Measurements from ENCODE around the gene TGFBI.

The TGFBI gene

GRCh38 chr5:136001466-136001981 is 27.3 kb upstream of the TGFBI start:
- Histone ChIP-seq H3K27me3 (no peaks in the 10 kb centered on the region), H3K4me1 (peaks cover 0 to 4% (median 1%) of the 10 kb centered on the region in 4 donors), H3K4me3 (no peak overlapping the region), H3K36me3 (no peaks in the 10 kb centered on the region), H3K9me3 (no peaks in the 10 kb centered on the region), H3K27ac (no peak overlapping the region)
- no peak for TF ChIP-seq CTCF (IDR thresholded peaks at IDR 0.05)
- intact Hi-C loops (cut with DNase I; ENCODE audit: low total_unique reads): no loop called here
- DNase-seq: no peak

GRCh38 chr5:136004436-136004835 is 24.4 kb upstream of the TGFBI start:
- TF ChIP-seq CTCF (IDR thresholded peaks at IDR 0.05): no peak
- no peak overlapping the region for H3K4me3 ChIP-seq
- H3K27ac ChIP-seq: no peak overlapping the region
- H3K36me3 ChIP-seq: no peaks in the 10 kb centered on the region
- intact Hi-C loops (cut with DNase I; ENCODE audit: low total_unique reads): no loop called here
- H3K27me3 ChIP-seq: no peaks in the 10 kb centered on the region
- H3K4me1 ChIP-seq: no peaks in the 10 kb centered on the region
- H3K9me3 ChIP-seq: no peaks in the 10 kb centered on the region
- no peak for DNase-seq

GRCh38 chr5:136005476-136005875 is 23.3 kb upstream of the TGFBI start:
- Histone ChIP-seq H3K27ac (no peak overlapping the region), H3K36me3 (no peaks in the 10 kb centered on the region), H3K4me3 (no peak overlapping the region), H3K9me3 (no peaks in the 10 kb centered on the region), H3K4me1 (no peaks in the 10 kb centered on the region), H3K27me3 (no peaks in the 10 kb centered on the region)
- TF ChIP-seq CTCF (IDR thresholded peaks at IDR 0.05): no peak
- intact Hi-C loops (cut with DNase I; ENCODE audit: low total_unique reads): no loop called here
- DNase-seq: no peak

- no peaks in the 10 kb centered on the region for H3K9me3 ChIP-seq
- H3K4me1 ChIP-seq: no peaks in the 10 kb centered on the region
- no peaks in the 10 kb centered on the region for H3K36me3 ChIP-seq
- H3K27ac ChIP-seq: no peak overlapping the region
- no peaks in the 10 kb centered on the region for H3K27me3 ChIP-seq
- H3K4me3 ChIP-seq: no peak overlapping the region
- DNase-seq: peak in 1 of 2 donors; percentile 62
- intact Hi-C loops (cut with DNase I; ENCODE audit: low total_unique reads): no loop called here
- no peak for TF ChIP-seq CTCF (IDR thresholded peaks at IDR 0.05)
Observed at GRCh38 chr5:136006164-136006563, 22.6 kb upstream of the TGFBI start.

GRCh38 chr5:136006761-136007251 is 22.0 kb upstream of the TGFBI start:
- H3K36me3 ChIP-seq: no peaks in the 10 kb centered on the region
- DNase-seq: no peak
- H3K9me3 ChIP-seq: no peaks in the 10 kb centered on the region
- no peak overlapping the region for H3K27ac ChIP-seq
- H3K27me3 ChIP-seq: no peaks in the 10 kb centered on the region
- intact Hi-C loops (cut with DNase I; ENCODE audit: low total_unique reads): no loop called here
- no peaks in the 10 kb centered on the region for H3K4me1 ChIP-seq
- H3K4me3 ChIP-seq: no peak overlapping the region
- no peak for TF ChIP-seq CTCF (IDR thresholded peaks at IDR 0.05)

- no peak for DNase-seq
- Histone ChIP-seq H3K27ac (no peak overlapping the region), H3K27me3 (no peaks in the 10 kb centered on the region), H3K4me1 (peaks cover 0 to 2% (median 0%) of the 10 kb centered on the region in 4 donors), H3K36me3 (no peaks in the 10 kb centered on the region), H3K4me3 (no peak overlapping the region), H3K9me3 (no peaks in the 10 kb centered on the region)
- intact Hi-C loops (cut with DNase I; ENCODE audit: low total_unique reads): no loop called here
- TF ChIP-seq CTCF (IDR thresholded peaks at IDR 0.05): no peak
Observed at GRCh38 chr5:136007271-136007670, 21.5 kb upstream of the TGFBI start.
